Body of pancreas (tissue), 4 donors: ENCODE measurements around the gene RNF32. TPM values are rescaled to one million over a fixed set of nuclear protein-coding genes. Genes with fewer than 3 reads are reported as not detected.

ENCODE experiments used
- ATAC-seq: fragments of 150-250 bp; one replicate; pipeline ENCODE4 v1.9.1; 2016
- DNase-seq, 4 donors: peaks; one replicate each; pipeline ENCODE4 v3.0.0-alpha.2; 2019
- H3K27ac ChIP-seq, 4 donors: fragments of 200-600 bp; sonication (generic); 1 replicate in 3 of 4; 2 replicates in 1 of 4; pipeline versions ENCODE4 v1.5.1 to v1.6.1; 2016 to 2019; ENCODE audit warnings: mild to moderate bottlenecking in 1 of 4, mixed read lengths in 1 of 4, moderate library complexity in 1 of 4
- H3K27me3 ChIP-seq, 2 donors: fragments of 200-600 bp; sonication (generic); one replicate each; pipeline ENCODE4 v1.6.0; 2016; ENCODE audit warnings: mild to moderate bottlenecking in 1 of 2
- H3K36me3 ChIP-seq, 2 donors: fragments of 200-600 bp; sonication (generic); replicated peaks in 1 of 2; 2 replicates each; pipeline ENCODE4 v1.5.1; 2016; ENCODE audit warnings: low read depth in 2 of 2; ENCODE audit not compliant: insufficient read depth in 1 of 2
- H3K4me1 ChIP-seq: fragments of 200-600 bp; sonication (generic); one replicate; pipeline ENCODE4 v1.6.0; 2016
- H3K4me3 ChIP-seq, 2 donors: fragments of 200-600 bp; sonication (generic); 1 replicate in 1 of 2; 2 replicates in 1 of 2; pipeline ENCODE4 v1.5.1; 2016 to 2019
- H3K9me3 ChIP-seq, 3 donors: fragments of 200-600 bp; sonication (generic); 1 replicate in 2 of 3; 2 replicates in 1 of 3; pipeline ENCODE4 v1.5.1; 2016
- CTCF ChIP-seq, 7 experiments: fragments of 450-650 bp in 4 of 7; fragments of 200-600 bp in 3 of 7; sonication (generic) in 3 of 7; IDR thresholded peaks; one replicate each; pipeline ENCODE4 v1.5.1; 2016 to 2019; ENCODE audit warnings: antibody characterized with exemption in 7 of 7
- POLR2A ChIP-seq, 3 donors: fragments of 450-650 bp; IDR thresholded peaks; one replicate each; pipeline ENCODE4 v1.6.1; 2016; ENCODE audit warnings: antibody characterized with exemption in 3 of 3, mild to moderate bottlenecking in 2 of 3
- WGBS, 2 donors: methylation state at CpG; one replicate each; pipeline ENCODE4 v1.1.5; 2017; 5-methylcytosine and 5-hydroxymethylcytosine counted together
- intact Hi-C: fragments of 100-400 bp; cut with DNase I; formaldehyde crosslinking; loops from one replicate; pipeline ENCODE4 v1.15.1; 2023
- total RNA-seq, 2 donors: library from RNA; depleted of rRNA; stranded (reverse); fragments of >200 nt; gene quantifications; one replicate each; pipeline ENCODE4 v1.1.0, GENCODE V29; 2016

RNF32 gene
- total RNA-seq, 2 donors from 2014 or later = 0.26 to 0.99 TPM

DNA sequence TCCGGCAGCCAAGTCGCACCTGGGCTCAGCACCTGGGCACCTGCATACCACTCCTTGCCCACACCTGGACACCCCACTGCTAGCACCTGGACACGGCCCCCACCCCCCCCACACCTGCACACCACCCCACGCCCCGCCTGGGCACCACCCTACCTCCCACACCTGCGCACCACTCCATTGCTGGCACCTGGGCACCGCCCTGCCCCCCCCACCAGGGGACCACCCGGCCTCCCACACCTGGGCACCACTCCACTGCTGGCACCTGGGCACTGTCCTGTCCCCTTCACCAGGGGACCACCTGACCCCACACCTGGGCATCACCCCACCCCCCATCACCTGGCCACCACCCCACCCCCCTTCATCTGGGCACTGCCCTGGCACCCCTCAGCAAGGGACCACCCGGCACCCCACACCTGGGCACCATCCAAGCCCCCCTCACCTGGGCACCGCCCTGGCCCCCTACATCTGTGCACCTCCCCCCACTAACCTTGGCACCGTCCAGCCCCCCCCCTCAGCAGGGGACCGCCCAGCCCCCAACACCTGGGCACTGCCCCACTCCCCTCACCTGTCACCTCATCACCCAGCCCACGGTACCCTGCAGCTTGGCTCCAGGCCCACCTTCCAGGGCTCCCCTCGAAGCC lies 33.8 kb upstream of the RNF32 start:
- Histone ChIP-seq H3K4me1 (peaks cover 28% of the 10 kb centered on the region), H3K27ac (no peak overlapping the region), H3K9me3 (no peaks in the 10 kb centered on the region), H3K27me3 (no peaks in the 10 kb centered on the region), H3K4me3 (no peak overlapping the region), H3K36me3 (no peaks in the 10 kb centered on the region)
- WGBS, 2 donors = 61 to 85% methylated on average over 10 to 11 of the region's 14 CpGs
- no peak for TF ChIP-seq CTCF (IDR thresholded peaks at IDR 0.05)
- TF ChIP-seq POLR2A (IDR thresholded peaks at IDR 0.05) = no peak
- intact Hi-C loops = no loop called here
- DNase-seq (no peak), ATAC-seq (no peak)

DNA sequence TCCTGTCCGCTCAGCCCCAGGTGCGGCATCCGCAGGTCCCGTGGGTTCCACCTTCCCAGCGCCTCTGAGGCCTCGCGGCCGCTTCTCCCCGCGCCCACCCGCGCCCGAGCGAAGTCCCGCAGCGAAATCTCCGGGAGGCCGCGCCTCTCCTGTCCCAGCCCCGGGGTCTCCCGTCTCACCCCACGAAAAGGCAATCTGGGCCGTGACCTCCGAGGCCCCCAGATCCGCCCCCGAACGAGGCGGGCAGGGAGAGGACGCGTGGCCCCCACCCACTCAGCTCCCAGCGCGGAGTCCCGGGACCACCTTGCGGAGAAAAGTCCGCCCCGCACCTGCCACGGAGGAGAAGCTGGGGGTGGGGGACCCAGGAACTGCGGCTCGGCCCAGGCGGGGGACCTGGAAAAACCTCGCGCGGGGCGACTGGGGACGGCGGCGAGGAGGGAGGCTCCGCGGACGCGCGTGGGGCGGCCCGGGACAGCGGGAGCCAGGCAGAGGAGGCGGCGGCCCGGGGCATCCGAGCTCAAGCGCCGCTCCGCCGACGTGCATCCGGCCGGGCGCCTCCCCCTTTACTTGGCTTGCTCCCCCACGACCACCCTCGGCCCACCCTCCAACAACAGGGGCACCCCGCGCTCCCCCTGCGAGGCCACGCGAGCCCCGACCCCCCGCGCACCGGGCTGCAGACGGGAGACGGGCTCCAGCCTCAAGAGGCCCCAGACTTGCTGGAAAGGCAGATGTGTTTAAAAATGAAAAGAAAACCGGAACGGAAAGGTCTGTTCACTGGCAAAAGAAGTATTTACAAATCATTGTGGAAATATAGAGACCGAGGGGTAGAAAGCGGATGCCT lies 33.0 kb upstream of the RNF32 start:
- no peaks in the 10 kb centered on the region for H3K9me3 ChIP-seq
- H3K4me3 ChIP-seq = no peak overlapping the region
- H3K4me1 ChIP-seq = peaks cover 28% of the 10 kb centered on the region
- WGBS, 2 donors = 26 to 51% methylated on average over 55 to 59 of the region's 84 CpGs
- TF ChIP-seq CTCF (IDR thresholded peaks at IDR 0.05) (no peak), POLR2A (IDR thresholded peaks at IDR 0.05) (no peak)
- peak overlapping the region in 1 of 4 donors; percentile 19 for H3K27ac ChIP-seq
- no peaks in the 10 kb centered on the region for H3K36me3 ChIP-seq
- intact Hi-C loops = no loop called here
- DNase-seq = no peak
- no peaks in the 10 kb centered on the region for H3K27me3 ChIP-seq
- peak; percentile 19 for ATAC-seq

- Histone ChIP-seq H3K27ac (peak overlapping the region in 1 of 4 donors; percentile 19), H3K27me3 (no peaks in the 10 kb centered on the region), H3K36me3 (no peaks in the 10 kb centered on the region), H3K4me1 (peaks cover 28% of the 10 kb centered on the region), H3K9me3 (no peaks in the 10 kb centered on the region), H3K4me3 (no peak overlapping the region)
- 37 to 46% methylated on average over 17 of the region's 17 CpGs for WGBS, 2 donors
- DNase-seq (no peak), ATAC-seq (no peak)
- TF ChIP-seq CTCF (IDR thresholded peaks at IDR 0.05) (no peak), POLR2A (IDR thresholded peaks at IDR 0.05) (no peak)
- intact Hi-C loops = no loop called here
These were observed 32.4 kb upstream of the RNF32 start for GRCh38 chr7:156608173-156608478.

GRCh38 chr7:156609010-156609877 lies 31.3 kb upstream of the RNF32 start:
- no peaks in the 10 kb centered on the region for H3K9me3 ChIP-seq
- no peaks in the 10 kb centered on the region for H3K27me3 ChIP-seq
- WGBS, 2 donors = 51 to 59% methylated on average over 7 of the region's 7 CpGs
- H3K4me3 ChIP-seq = no peak overlapping the region
- TF ChIP-seq POLR2A (IDR thresholded peaks at IDR 0.05) = no peak
- TF ChIP-seq CTCF (IDR thresholded peaks at IDR 0.05) = no peak
- intact Hi-C loops = no loop called here
- peak overlapping the region in 3 of 4 donors; percentile 6 to 41 (median 12) for H3K27ac ChIP-seq
- peaks cover 31% of the 10 kb centered on the region for H3K4me1 ChIP-seq
- ATAC-seq = peak; percentile 62
- no peaks in the 10 kb centered on the region for H3K36me3 ChIP-seq
- peak in 2 of 4 donors; percentile 36 to 38 for DNase-seq
